ENCODE results near the gene KRT6A. TPM values are rescaled to one million over a fixed set of nuclear protein-coding genes. Genes with fewer than 3 reads are reported as not detected.
A peak's percentile ranks its signal among the peaks of the same experiment; 100 is the strongest.

The KRT6A gene
- total and polyA plus RNA-seq, 9 of the 15 experiments (the other 6 are each of a cell fraction or from before 2014, with no cell fraction given) = 0.26 TPM; not detected in 8

- TF ChIP-seq ETS2 (tag; IDR thresholded peaks at IDR 0.05; ENCODE audit: borderline replicate concordance, poor library complexity, severe bottlenecking) (no peak), SMAD2 (IDR thresholded peaks at IDR 0.05; ENCODE audit: low read depth, low read length) (no peak), ARID1B (IDR thresholded peaks at IDR 0.05) (no peak), CEBPZ (IDR thresholded peaks at IDR 0.05; ENCODE audit: borderline replicate concordance, low read depth, low read length) (no peak)
Observed at GRCh38 chr12:52514471-52515318, 21.6 kb upstream of the KRT6A start (continued).

- Histone ChIP-seq H3K4me2 (ENCODE audit: insufficient read depth, low read length) (no peak overlapping the region), H3K27me3 (ENCODE audit: control insufficient read depth in 2 of 2, insufficient read depth in 2 of 2, low read length in 2 of 2) (peaks cover 9 to 32% of the 10 kb centered on the region in 2 experiments; a peak in 4 of 5 replicates), H3K9me3 (replicated peaks; ENCODE audit: control insufficient read depth, insufficient read depth, low read depth, low read length) (no peaks in the 10 kb centered on the region), H3K4me1 (replicated peaks in 1 of 2; ENCODE audit: control insufficient read depth in 2 of 2, insufficient read depth in 2 of 2, low read length in 2 of 2) (no peaks in the 10 kb centered on the region), H4K20me1 (replicated peaks; ENCODE audit: control insufficient read depth, insufficient read depth, low read length) (no peaks in the 10 kb centered on the region), H3K9me1 (ENCODE audit: control insufficient read depth, insufficient read depth, low read length) (no peaks in the 10 kb centered on the region), H3K79me2 (ENCODE audit: control insufficient read depth, insufficient read depth, low read length) (no peaks in the 10 kb centered on the region), H3K4me3 (no peak overlapping the region), H3K36me3 (ENCODE audit: control insufficient read depth, insufficient read depth, low read length) (no peaks in the 10 kb centered on the region), H3K9ac (ENCODE audit: insufficient read depth in 1 of 2, low read depth in 2 of 2, low read length in 2 of 2) (no peak overlapping the region), H3K27ac (ENCODE audit: extremely low read depth, low read depth, low read length) (no peak overlapping the region), H2AFZ (ENCODE audit: low read depth, low read length) (no peak overlapping the region)
- FAIRE-seq = no peak
- BruUV-seq (replicated peaks) = no TSS peak
- no peak for DNase-seq (ENCODE audit: extremely low read depth in 1 of 4, low spot score in 3 of 4)
- in situ Hi-C loops (cut with MboI) (no loop called here), intact Hi-C loops (cut with micrococcal nuclease) (no loop called here)
- ATAC-seq = no peak; the same call in 2 of the 3 replicates
- WGBS (ENCODE audit: insufficient coverage, low coverage, missing lambda C conversion rate) = 0% methylated on average over 6 of the region's 6 CpGs
- POLR2A ChIA-PET = interaction anchor here (0.5 to 1.3 kb wide), 4 partner anchors 12 to 1532 kb away, joined by 3 read pairs; no protein-coding TSS in a partner anchor
- CTCF ChIA-PET (ENCODE audit: low intra/inter-chr PET ratio) = no interaction called here
- peak; percentile 87 for TF ChIP-seq MAFG (tag; conservative IDR thresholded peaks at IDR 0.05)
- no peak for TF ChIP-seq RHOXF2B (CRISPR knock-in tag; conservative IDR thresholded peaks at IDR 0.05)
- peak; percentile 27; the same call in 1 of the 2 replicates for TF ChIP-seq NFE2L1 (tag; IDR thresholded peaks at IDR 0.05; ENCODE audit: borderline replicate concordance, low read depth)
- no peak for TF ChIP-seq CEBPG (CRISPR knock-in tag; IDR thresholded peaks at IDR 0.05)
- peak in 1 of 2 experiments; percentile 68; a peak in 2 of 4 replicates for TF ChIP-seq CEBPG (tag; conservative IDR thresholded peaks at IDR 0.05 in 1 of 2, IDR thresholded peaks at IDR 0.05 in 1 of 2)
- no peak for TF ChIP-seq PBX2 (CRISPR knock-in tag; IDR thresholded peaks at IDR 0.05; ENCODE audit: low read depth)
- 0 out of 2 replicates have a peak, but pooled peaks have one; percentile 18 for TF ChIP-seq PBX2 (tag; conservative IDR thresholded peaks at IDR 0.05; ENCODE audit: low read depth)
- TF ChIP-seq C11orf30 (IDR thresholded peaks at IDR 0.05; ENCODE audit: low read depth) = peak; percentile 65
- TF ChIP-seq BACH1 (tag; IDR thresholded peaks at IDR 0.05) = peak; percentile 46; the same call in 1 of the 2 replicates
- peak; percentile 65; the same call in 1 of the 2 replicates for TF ChIP-seq ZNF316 (IDR thresholded peaks at IDR 0.05)
Observed at GRCh38 chr12:52513736-52514135, 20.7 kb upstream of the KRT6A start.
